SU-DHL-6 (cell line): ENCODE results near the gene ABCG4.
"Not testable (repeated sequence)": the region's sequence is repeated elsewhere in the genome, so short reads cannot be mapped to it uniquely, and the experiment has no call there.

Experiments used
- H2AFZ ChIP-seq: fragments of 200-600 bp; sonication (generic); 2 replicates; pipeline ENCODE4 v1.6.1; 2014; ENCODE audit warnings: low read depth, mild to moderate bottlenecking, moderate library complexity, mixed read lengths, antibody characterized with exemption, low read length; ENCODE audit not compliant: severe bottlenecking
- H3F3A ChIP-seq: fragments of 200-600 bp; shearing (Covaris generic); 2 replicates; pipeline ENCODE4 v1.6.0; 2016; ENCODE audit warnings: antibody characterized with exemption, mild to moderate bottlenecking; ENCODE audit not compliant: insufficient read depth
- H3K27ac ChIP-seq: fragments of 200-600 bp; sonication (generic); 2 replicates; pipeline ENCODE4 v1.5.1; 2016; ENCODE audit warnings: low read depth, mild to moderate bottlenecking, low read length, moderate library complexity, mixed read lengths
- H3K27me3 ChIP-seq: fragments of 200-600 bp; sonication (generic), shearing (Covaris generic); 2 replicates; pipeline ENCODE4 v1.6.0; 2014; ENCODE audit warnings: mild to moderate bottlenecking, low read length
- H3K36me3 ChIP-seq: fragments of 200-600 bp; sonication (generic); 2 replicates; pipeline ENCODE4 v1.6.1; 2014; ENCODE audit warnings: mild to moderate bottlenecking, low read length, mixed read lengths
- H3K4me2 ChIP-seq: fragments of 300-600, 200-600 bp; shearing (Covaris generic), sonication (generic); 2 replicates; pipeline ENCODE4 v1.6.0; 2014; ENCODE audit warnings: low read length, low read depth, mild to moderate bottlenecking; ENCODE audit not compliant: poor library complexity, severe bottlenecking
- H3K4me3 ChIP-seq: fragments of 200-600 bp; sonication (generic); 2 replicates; pipeline ENCODE4 v1.5.1; 2014; ENCODE audit warnings: antibody characterized with exemption, low read length, mild to moderate bottlenecking, mixed read lengths; ENCODE audit not compliant: insufficient read depth, poor library complexity, severe bottlenecking
- H3K79me2 ChIP-seq: fragments of 200-600 bp; sonication (generic); 2 replicates; pipeline ENCODE4 v1.6.1; 2014; ENCODE audit warnings: mild to moderate bottlenecking, low read length, moderate library complexity; ENCODE audit not compliant: insufficient read depth
- H3K9ac ChIP-seq: fragments of 200-600 bp; sonication (generic); 2 replicates; pipeline ENCODE4 v1.7.0; 2014; ENCODE audit warnings: mild to moderate bottlenecking, low read length
- H3K9me2 ChIP-seq: fragments of 200-600 bp; sonication (generic); replicated peaks from 2 replicates; pipeline ENCODE4 v1.6.1; 2014; ENCODE audit warnings: low read length; ENCODE audit not compliant: insufficient read depth
- H3K9me3 ChIP-seq: fragments of 200-600 bp; sonication (generic); 2 replicates; pipeline ENCODE4 v1.6.1; 2014; ENCODE audit warnings: low read length, mixed read lengths; ENCODE audit not compliant: insufficient read depth
- H4K20me1 ChIP-seq: fragments of 200-600 bp; sonication (generic); 2 replicates; pipeline ENCODE4 v1.6.1; 2014; ENCODE audit warnings: low read depth, mild to moderate bottlenecking, antibody characterized with exemption, low read length, moderate library complexity, mixed read lengths
- CTCF ChIP-seq: fragments of 200-600 bp; sonication (generic); IDR thresholded peaks from one replicate; pipeline ENCODE4 v1.5.1; 2017; ENCODE audit warnings: antibody characterized with exemption, mild to moderate bottlenecking, low read length, moderate library complexity; ENCODE audit not compliant: insufficient read depth, poor library complexity, severe bottlenecking
- EZH2phosphoT487 ChIP-seq: fragments of 200-600 bp; sonication (generic), shearing (Covaris generic); conservative IDR thresholded peaks from 2 replicates; pipeline ENCODE4 v1.6.1; 2018; ENCODE audit warnings: mild to moderate bottlenecking, antibody characterized with exemption, low read length, moderate library complexity, mixed read lengths

The ABCG4 gene

GRCh38 chr11:119126675-119127268 lies 22.1 kb upstream of the ABCG4 start:
- Histone ChIP-seq H3K4me3 (no peak overlapping the region), H3K9ac (no peak overlapping the region), H3K27ac (no peak overlapping the region), H3K9me2 (no peaks in the 10 kb centered on the region), H3K36me3 (no peaks in the 10 kb centered on the region), H2AFZ (no peak overlapping the region), H3K79me2 (peaks cover 26% of the 10 kb centered on the region), H4K20me1 (no peaks in the 10 kb centered on the region), H3F3A (no peaks in the 10 kb centered on the region), H3K27me3 (no peaks in the 10 kb centered on the region), H3K9me3 (no peaks in the 10 kb centered on the region), H3K4me2 (no peak overlapping the region)
- TF ChIP-seq EZH2phosphoT487 (no peak), CTCF (no peak)

- Histone ChIP-seq H3K4me3 (no peak overlapping the region), H3K79me2 (no peaks in the 10 kb centered on the region), H3K27ac (no peak overlapping the region), H3K9me2 (no peaks in the 10 kb centered on the region), H3K27me3 (no peaks in the 10 kb centered on the region), H2AFZ (no peak overlapping the region), H3F3A (no peaks in the 10 kb centered on the region), H3K9me3 (no peaks in the 10 kb centered on the region), H3K4me2 (no peak overlapping the region), H3K9ac (no peak overlapping the region), H4K20me1 (no peaks in the 10 kb centered on the region), H3K36me3 (no peaks in the 10 kb centered on the region; the same call in 1 of the 2 replicates)
- TF ChIP-seq CTCF (no peak), EZH2phosphoT487 (no peak)
Observed at GRCh38 chr11:119130662-119131061, 18.2 kb upstream of the ABCG4 start.

- Histone ChIP-seq H3K79me2 (no peaks in the 10 kb centered on the region), H3K36me3 (no peaks in the 10 kb centered on the region; the same call in 1 of the 2 replicates), H2AFZ (no peak overlapping the region), H3K9me2 (no peaks in the 10 kb centered on the region), H3K4me2 (no peak overlapping the region), H3K27ac (no peak overlapping the region), H4K20me1 (no peaks in the 10 kb centered on the region), H3K4me3 (no peak overlapping the region), H3K9ac (no peak overlapping the region), H3K27me3 (no peaks in the 10 kb centered on the region), H3K9me3 (no peaks in the 10 kb centered on the region), H3F3A (peaks cover 3% of the 10 kb centered on the region; the same call in 1 of the 2 replicates)
- TF ChIP-seq EZH2phosphoT487 (no peak), CTCF (peak; percentile 57)
Observed at GRCh38 chr11:119134389-119134978, 14.4 kb upstream of the ABCG4 start.

GRCh38 chr11:119139276-119139675 lies 9.6 kb upstream of the ABCG4 start:
- H3K79me2 ChIP-seq, H3K9me3 ChIP-seq, H3K27me3 ChIP-seq, H3K36me3 ChIP-seq, H3F3A ChIP-seq, H2AFZ ChIP-seq, H3K9me2 ChIP-seq, H3K4me2 ChIP-seq, H3K4me3 ChIP-seq, H3K27ac ChIP-seq, H4K20me1 ChIP-seq, H3K9ac ChIP-seq: not testable (repeated sequence)
